SU-DHL-6 (cell line): ENCODE measurements around the gene PRKAR1B.

Experiments used
- CTCF ChIP-seq: fragments of 200-600 bp; sonication (generic); IDR thresholded peaks from one replicate; pipeline ENCODE4 v1.5.1; 2017; ENCODE audit warnings: antibody characterized with exemption, mild to moderate bottlenecking, low read length, moderate library complexity; ENCODE audit not compliant: insufficient read depth, poor library complexity, severe bottlenecking
- EZH2phosphoT487 ChIP-seq: fragments of 200-600 bp; sonication (generic), shearing (Covaris generic); conservative IDR thresholded peaks from 2 replicates; pipeline ENCODE4 v1.6.1; 2018; ENCODE audit warnings: mild to moderate bottlenecking, antibody characterized with exemption, low read length, moderate library complexity, mixed read lengths

- no peak for TF ChIP-seq CTCF
- no peak for TF ChIP-seq EZH2phosphoT487
Measured at GRCh38 chr7:761101-761500, 34.0 kb upstream of the PRKAR1B start.
